HepG2 (cell line): Measurements from ENCODE around the gene GNGT2. TPM values are rescaled to one million over a fixed set of nuclear protein-coding genes. Genes with fewer than 3 reads are reported as not detected.
A peak's percentile ranks its signal among the peaks of the same experiment; 100 is the strongest.

Experiments used
- AGO1 ChIP-seq: fragments of 200-400 bp; formaldehyde crosslinking; IDR thresholded peaks from 2 replicates; pipeline ENCODE4 v1.6.1; 2017; ENCODE audit warnings: mild to moderate bottlenecking, low read depth, low read length, moderate library complexity; ENCODE audit not compliant: poor library complexity, severe bottlenecking
- AGO2 ChIP-seq: fragments of 200-400 bp; formaldehyde crosslinking; optimal IDR thresholded peaks from 2 replicates; pipeline ENCODE3; 2017; ENCODE audit warnings: mild to moderate bottlenecking, low read depth, low read length, moderate library complexity
- ELF4 ChIP-seq: sonication (generic); formaldehyde crosslinking; IDR thresholded peaks from 2 replicates; pipeline ENCODE4 v1.5.0; 2020; ENCODE audit warnings: missing genetic modification reagents, mild to moderate bottlenecking, moderate library complexity, borderline replicate concordance
- KAT2B ChIP-seq: fragments of 150-350 bp; IDR thresholded peaks from 2 replicates; pipeline ENCODE4 v1.6.1; 2014; ENCODE audit warnings: low read depth, low read length, borderline replicate concordance
- KLF9 ChIP-seq: IDR thresholded peaks from 2 replicates; pipeline ENCODE4 v1.6.1; 2016; ENCODE audit warnings: low read depth
- MED1 ChIP-seq: sonication (generic); formaldehyde crosslinking; IDR thresholded peaks from 2 replicates; pipeline ENCODE4 v1.4.0; 2020; ENCODE audit warnings: missing genetic modification reagents
- MTF1 ChIP-seq: sonication (generic); formaldehyde crosslinking; IDR thresholded peaks from 2 replicates; pipeline ENCODE4 v1.5.0; 2020; ENCODE audit warnings: missing genetic modification reagents
- SPEN ChIP-seq: sonication (generic); formaldehyde crosslinking; IDR thresholded peaks from 2 replicates; pipeline ENCODE4 v1.5.1; 2020; ENCODE audit warnings: low read depth, mild to moderate bottlenecking, missing genetic modification reagents
- ZBTB20 ChIP-seq: sonication (generic); formaldehyde crosslinking; IDR thresholded peaks from 2 replicates; pipeline ENCODE4 v1.8.1; 2023; ENCODE audit warnings: missing genetic modification reagents, low read depth, mild to moderate bottlenecking, borderline replicate concordance
- ZBTB8A ChIP-seq: sonication (generic); formaldehyde crosslinking; IDR thresholded peaks from 2 replicates; pipeline ENCODE4 v1.4.0; 2020; ENCODE audit warnings: mild to moderate bottlenecking, low read depth, missing genetic modification reagents, borderline replicate concordance
- ZFAT ChIP-seq: sonication (generic); formaldehyde crosslinking; conservative IDR thresholded peaks from 2 replicates; pipeline ENCODE4 v1.8.1; 2023; ENCODE audit warnings: missing genetic modification reagents, inconsistent platforms
- ZFP90 ChIP-seq: sonication (generic); formaldehyde crosslinking; IDR thresholded peaks from 2 replicates; pipeline ENCODE4 v1.8.0; 2022; ENCODE audit warnings: missing genetic modification reagents, mild to moderate bottlenecking, inconsistent platforms, borderline replicate concordance
- ZMAT3 ChIP-seq: sonication (generic); formaldehyde crosslinking; conservative IDR thresholded peaks from 2 replicates; pipeline ENCODE4 v1.7.0; 2021; ENCODE audit warnings: missing genetic modification reagents
- ZMYM3 ChIP-seq: sonication (generic); formaldehyde crosslinking; IDR thresholded peaks from 2 replicates; pipeline ENCODE4 v1.5.1; 2020; ENCODE audit warnings: mild to moderate bottlenecking, missing genetic modification reagents
- ZNF567 ChIP-seq: sonication (generic); formaldehyde crosslinking; IDR thresholded peaks from 2 replicates; pipeline ENCODE4 v1.8.1; 2023; ENCODE audit warnings: mild to moderate bottlenecking, missing genetic modification reagents, borderline replicate concordance
- ZNF761 ChIP-seq: sonication (generic); formaldehyde crosslinking; conservative IDR thresholded peaks from 2 replicates; pipeline ENCODE4 v1.4.0; 2020; ENCODE audit warnings: mild to moderate bottlenecking, missing genetic modification reagents
- ZNF773 ChIP-seq: sonication (generic); formaldehyde crosslinking; IDR thresholded peaks from 2 replicates; pipeline ENCODE4 v1.4.0; 2020; ENCODE audit warnings: missing genetic modification reagents, borderline replicate concordance
- ZNF792 ChIP-seq: IDR thresholded peaks from 2 replicates; pipeline ENCODE4 v1.6.1; 2016
- polyA plus RNA-seq, 8 experiments: library from polyadenylated mRNA; depleted of rRNA in 3 of 8; stranded (reverse) in 7 of 8; unstranded in 1 of 8; fragments of >200 nt; fragmentation: Illumina TruSeq in 4 of 8; extraction: Trizol in 4 of 8; gene quantifications; 2 replicates each; pipeline versions ENCODE4 v1.2.1 to v1.2.3, GENCODE V29; 2011 to 2016; ENCODE audit warnings: low read depth in 4 of 8, missing spikeins in 1 of 8, mixed read lengths in 1 of 8; ENCODE audit not compliant: insufficient read depth in 1 of 8
- total RNA-seq, 5 experiments: library from RNA; depleted of rRNA; stranded (reverse); fragments of >200 nt; fragmentation: Illumina TruSeq; extraction: Trizol; gene quantifications; 2 replicates each; pipeline ENCODE4 v1.2.3, GENCODE V29; 2016; ENCODE audit warnings: low read depth in 1 of 5
- TF ChIP-seq, protein P1 (sequence below): sonication (generic); formaldehyde crosslinking; IDR thresholded peaks from 2 replicates; pipeline ENCODE4 v1.4.0; 2020; ENCODE audit warnings: missing genetic modification reagents; ENCODE audit errors: not compliant biosample characterization
- TF ChIP-seq, protein P2 (sequence below): sonication (generic); formaldehyde crosslinking; IDR thresholded peaks from 2 replicates; pipeline ENCODE4 v1.9.0; 2022; ENCODE audit warnings: missing genetic modification reagents, mild to moderate bottlenecking, borderline replicate concordance
- TF ChIP-seq, protein P3 (sequence below): sonication (generic); formaldehyde crosslinking; IDR thresholded peaks from 2 replicates; pipeline ENCODE4 v1.5.1; 2020; ENCODE audit warnings: mild to moderate bottlenecking, moderate library complexity, missing genetic modification reagents
- TF ChIP-seq, protein P4 (sequence below): sonication (generic); formaldehyde crosslinking; IDR thresholded peaks from 2 replicates; pipeline ENCODE4 v1.4.0; 2020; ENCODE audit warnings: low read depth, missing genetic modification reagents

Gene GNGT2
- total and polyA plus RNA-seq, 2 of the 13 experiments (the other 11 are each of a cell fraction or from before 2014, with no cell fraction given) = not detected

DNA sequence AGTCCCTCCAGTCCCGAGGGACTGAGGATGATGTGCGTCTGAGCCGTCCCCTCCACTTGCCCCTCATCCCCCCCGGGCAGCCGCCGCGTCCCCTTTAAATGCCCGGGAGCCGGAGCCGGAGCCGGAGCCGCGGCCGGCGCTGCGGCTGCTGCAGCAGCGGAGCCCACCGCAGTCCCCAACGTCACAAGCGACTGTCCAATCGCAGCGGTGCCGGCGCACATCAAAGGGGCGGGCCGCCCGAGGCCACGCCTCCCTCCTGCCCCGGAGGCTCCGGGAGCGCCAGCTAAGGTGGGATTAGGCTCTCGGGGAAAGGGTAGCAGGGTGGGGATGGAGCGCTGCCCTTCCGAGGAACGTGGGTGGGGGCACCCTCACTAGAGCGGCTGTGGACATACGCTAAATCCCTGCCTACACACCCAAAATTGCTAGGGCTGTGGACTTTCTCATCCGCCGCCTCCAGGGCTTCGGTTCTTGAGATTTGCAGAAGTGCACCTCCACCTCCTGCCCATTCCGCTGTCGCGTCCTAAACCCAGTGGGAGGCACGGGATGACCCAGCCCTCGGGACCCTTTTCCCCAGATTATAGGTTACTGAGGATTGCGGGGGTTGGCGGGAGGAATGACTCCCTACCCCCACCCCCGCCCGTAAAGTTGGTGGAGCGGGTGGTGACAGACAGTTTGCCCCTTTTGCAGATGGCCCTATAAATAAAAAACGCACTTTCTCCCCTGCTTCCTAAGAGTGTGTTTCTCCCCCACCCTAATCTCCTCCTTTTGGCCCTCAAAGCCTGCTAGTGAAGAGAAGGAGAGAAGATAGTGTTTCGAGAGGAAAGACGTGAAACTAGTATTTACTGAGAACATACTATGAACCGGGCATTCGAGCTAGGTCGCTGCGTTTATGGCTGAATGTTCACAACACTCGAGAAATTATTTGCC lies 20.5 kb upstream of the GNGT2 start, which contains the start of gene PHOSPHO1 (continued):
- TF ChIP-seq SPEN (CRISPR knock-in tag) (no peak), ZFAT (CRISPR knock-in tag) (no peak), ZBTB20 (no peak), AGO2 (no peak), ZNF761 (CRISPR knock-in tag) (no peak), ZNF567 (CRISPR knock-in tag) (no peak), MED1 (CRISPR knock-in tag) (no peak), ZBTB8A (no peak), AGO1 (no peak), KAT2B (no peak), ZMYM3 (CRISPR knock-in tag) (0 out of 2 replicates have a peak, but pooled peaks have one; percentile 22), ELF4 (no peak), ZNF773 (no peak), KLF9 (CRISPR knock-in tag) (no peak), ZFP90 (CRISPR knock-in tag) (no peak), MTF1 (CRISPR knock-in tag) (no peak), ZMAT3 (CRISPR knock-in tag) (no peak), ZNF792 (CRISPR knock-in tag) (no peak)
- TF ChIP-seq, protein P1, sequence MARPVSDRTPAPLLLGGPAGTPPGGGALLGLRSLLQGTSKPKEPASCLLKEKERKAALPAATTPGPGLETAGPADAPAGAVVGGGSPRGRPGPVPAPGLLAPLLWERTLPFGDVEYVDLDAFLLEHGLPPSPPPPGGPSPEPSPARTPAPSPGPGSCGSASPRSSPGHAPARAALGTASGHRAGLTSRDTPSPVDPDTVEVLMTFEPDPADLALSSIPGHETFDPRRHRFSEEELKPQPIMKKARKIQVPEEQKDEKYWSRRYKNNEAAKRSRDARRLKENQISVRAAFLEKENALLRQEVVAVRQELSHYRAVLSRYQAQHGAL (CRISPR knock-in tag) = no peak
- TF ChIP-seq, protein P2, sequence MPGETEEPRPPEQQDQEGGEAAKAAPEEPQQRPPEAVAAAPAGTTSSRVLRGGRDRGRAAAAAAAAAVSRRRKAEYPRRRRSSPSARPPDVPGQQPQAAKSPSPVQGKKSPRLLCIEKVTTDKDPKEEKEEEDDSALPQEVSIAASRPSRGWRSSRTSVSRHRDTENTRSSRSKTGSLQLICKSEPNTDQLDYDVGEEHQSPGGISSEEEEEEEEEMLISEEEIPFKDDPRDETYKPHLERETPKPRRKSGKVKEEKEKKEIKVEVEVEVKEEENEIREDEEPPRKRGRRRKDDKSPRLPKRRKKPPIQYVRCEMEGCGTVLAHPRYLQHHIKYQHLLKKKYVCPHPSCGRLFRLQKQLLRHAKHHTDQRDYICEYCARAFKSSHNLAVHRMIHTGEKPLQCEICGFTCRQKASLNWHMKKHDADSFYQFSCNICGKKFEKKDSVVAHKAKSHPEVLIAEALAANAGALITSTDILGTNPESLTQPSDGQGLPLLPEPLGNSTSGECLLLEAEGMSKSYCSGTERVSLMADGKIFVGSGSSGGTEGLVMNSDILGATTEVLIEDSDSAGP (CRISPR knock-in tag) = peak; percentile 99
- TF ChIP-seq, protein P3, sequence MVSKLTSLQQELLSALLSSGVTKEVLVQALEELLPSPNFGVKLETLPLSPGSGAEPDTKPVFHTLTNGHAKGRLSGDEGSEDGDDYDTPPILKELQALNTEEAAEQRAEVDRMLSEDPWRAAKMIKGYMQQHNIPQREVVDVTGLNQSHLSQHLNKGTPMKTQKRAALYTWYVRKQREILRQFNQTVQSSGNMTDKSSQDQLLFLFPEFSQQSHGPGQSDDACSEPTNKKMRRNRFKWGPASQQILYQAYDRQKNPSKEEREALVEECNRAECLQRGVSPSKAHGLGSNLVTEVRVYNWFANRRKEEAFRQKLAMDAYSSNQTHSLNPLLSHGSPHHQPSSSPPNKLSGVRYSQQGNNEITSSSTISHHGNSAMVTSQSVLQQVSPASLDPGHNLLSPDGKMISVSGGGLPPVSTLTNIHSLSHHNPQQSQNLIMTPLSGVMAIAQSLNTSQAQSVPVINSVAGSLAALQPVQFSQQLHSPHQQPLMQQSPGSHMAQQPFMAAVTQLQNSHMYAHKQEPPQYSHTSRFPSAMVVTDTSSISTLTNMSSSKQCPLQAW = no peak
- TF ChIP-seq, protein P4, sequence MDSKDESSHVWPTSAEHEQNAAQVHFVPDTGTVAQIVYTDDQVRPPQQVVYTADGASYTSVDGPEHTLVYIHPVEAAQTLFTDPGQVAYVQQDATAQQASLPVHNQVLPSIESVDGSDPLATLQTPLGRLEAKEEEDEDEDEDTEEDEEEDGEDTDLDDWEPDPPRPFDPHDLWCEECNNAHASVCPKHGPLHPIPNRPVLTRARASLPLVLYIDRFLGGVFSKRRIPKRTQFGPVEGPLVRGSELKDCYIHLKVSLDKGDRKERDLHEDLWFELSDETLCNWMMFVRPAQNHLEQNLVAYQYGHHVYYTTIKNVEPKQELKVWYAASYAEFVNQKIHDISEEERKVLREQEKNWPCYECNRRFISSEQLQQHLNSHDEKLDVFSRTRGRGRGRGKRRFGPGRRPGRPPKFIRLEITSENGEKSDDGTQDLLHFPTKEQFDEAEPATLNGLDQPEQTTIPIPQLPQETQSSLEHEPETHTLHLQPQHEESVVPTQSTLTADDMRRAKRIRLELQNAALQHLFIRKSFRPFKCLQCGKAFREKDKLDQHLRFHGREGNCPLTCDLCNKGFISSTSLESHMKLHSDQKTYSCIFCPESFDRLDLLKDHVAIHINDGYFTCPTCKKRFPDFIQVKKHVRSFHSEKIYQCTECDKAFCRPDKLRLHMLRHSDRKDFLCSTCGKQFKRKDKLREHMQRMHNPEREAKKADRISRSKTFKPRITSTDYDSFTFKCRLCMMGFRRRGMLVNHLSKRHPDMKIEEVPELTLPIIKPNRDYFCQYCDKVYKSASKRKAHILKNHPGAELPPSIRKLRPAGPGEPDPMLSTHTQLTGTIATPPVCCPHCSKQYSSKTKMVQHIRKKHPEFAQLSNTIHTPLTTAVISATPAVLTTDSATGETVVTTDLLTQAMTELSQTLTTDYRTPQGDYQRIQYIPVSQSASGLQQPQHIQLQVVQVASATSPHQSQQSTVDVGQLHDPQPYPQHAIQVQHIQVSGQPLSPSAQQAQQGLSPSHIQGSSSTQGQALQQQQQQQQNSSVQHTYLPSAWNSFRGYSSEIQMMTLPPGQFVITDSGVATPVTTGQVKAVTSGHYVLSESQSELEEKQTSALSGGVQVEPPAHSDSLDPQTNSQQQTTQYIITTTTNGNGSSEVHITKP (CRISPR knock-in tag) = no peak
